Hepatocyte (in vitro differentiated cells): ENCODE data around the gene ALOX5. TPM values are rescaled to one million over a fixed set of nuclear protein-coding genes. Genes with fewer than 3 reads are reported as not detected.

Experiments used
- DNase-seq: peaks from one replicate; pipeline ENCODE4 v3.0.0-alpha.2; 2016; ENCODE audit warnings: low spot score
- H2AFZ ChIP-seq: fragments of 200-600 bp; sonication (generic); 2 replicates; pipeline ENCODE4 v1.6.0; 2016; ENCODE audit warnings: antibody characterized with exemption, mild to moderate bottlenecking
- H3K27ac ChIP-seq: fragments of 200-600 bp; sonication (generic); 2 replicates; pipeline ENCODE4 v1.5.1; 2016; ENCODE audit warnings: mild to moderate bottlenecking
- H3K27me3 ChIP-seq: fragments of 200-600 bp; sonication (generic); 2 replicates; pipeline ENCODE4 v1.6.1; 2016
- H3K36me3 ChIP-seq: fragments of 200-600 bp; sonication (generic); replicated peaks from 2 replicates; pipeline ENCODE4 v1.5.1; 2016; ENCODE audit warnings: low read depth; ENCODE audit not compliant: insufficient read depth
- H3K4me1 ChIP-seq: fragments of 200-600 bp; sonication (generic); 2 replicates; pipeline ENCODE4 v1.5.1; 2016; ENCODE audit warnings: mild to moderate bottlenecking, moderate library complexity; ENCODE audit not compliant: insufficient read depth
- H3K4me2 ChIP-seq: fragments of 200-600 bp; sonication (generic); 2 replicates; pipeline ENCODE4 v1.6.0; 2016
- H3K4me3 ChIP-seq: fragments of 200-600 bp; sonication (generic); 2 replicates; pipeline ENCODE4 v1.5.1; 2016; ENCODE audit warnings: mild to moderate bottlenecking
- H3K79me2 ChIP-seq: fragments of 200-600 bp; sonication (generic); 2 replicates; pipeline ENCODE4 v1.6.0; 2017; ENCODE audit warnings: mild to moderate bottlenecking
- H3K9me2 ChIP-seq: fragments of 200-600 bp; sonication (generic); replicated peaks from 2 replicates; pipeline ENCODE4 v1.6.0; 2017; ENCODE audit warnings: mild to moderate bottlenecking; ENCODE audit not compliant: insufficient read depth
- H3K9me3 ChIP-seq: fragments of 200-600 bp; sonication (generic); 2 replicates; pipeline ENCODE4 v1.5.1; 2016; ENCODE audit warnings: low read depth, mild to moderate bottlenecking
- H4K20me1 ChIP-seq: fragments of 200-600 bp; sonication (generic); 2 replicates; pipeline ENCODE4 v1.6.0; 2016; ENCODE audit warnings: mild to moderate bottlenecking; ENCODE audit not compliant: insufficient read depth, poor library complexity, severe bottlenecking
- EZH2 ChIP-seq: fragments of 200-600 bp; sonication (generic); IDR thresholded peaks from 2 replicates; pipeline ENCODE4 v1.6.1; 2016; ENCODE audit warnings: antibody characterized with exemption, mild to moderate bottlenecking, borderline replicate concordance
- EZH2phosphoT487 ChIP-seq: fragments of 200-600 bp; sonication (generic); IDR thresholded peaks from one replicate; pipeline ENCODE4 v1.6.1; 2018; ENCODE audit warnings: antibody characterized with exemption, mild to moderate bottlenecking, low read depth, moderate library complexity; ENCODE audit not compliant: unreplicated experiment, severe bottlenecking
- WGBS: methylation state at CpG from one replicate; pipeline ENCODE4 v1.1.6; 2016; ENCODE audit warnings: low lambda C conversion rate; ENCODE audit errors: missing lambda C conversion rate; 5-methylcytosine and 5-hydroxymethylcytosine counted together
- polyA plus RNA-seq: library from polyadenylated mRNA; unstranded; fragments of >200 nt; fragmentation: Nextera tagmentation; extraction: Ambion mirVana; gene quantifications from 2 replicates; pipeline ENCODE4 v1.2.1, GENCODE V29; 2016
- total RNA-seq: library from RNA; depleted of rRNA; stranded (reverse); fragments of >200 nt; gene quantifications from 2 replicates; pipeline ENCODE4 v1.2.3, GENCODE V29; 2014
- TF ChIP-seq, protein P1 (sequence below): fragments of 200-600 bp; sonication (generic); IDR thresholded peaks from 2 replicates; pipeline ENCODE4 v1.5.1; 2016; ENCODE audit warnings: antibody characterized with exemption, mild to moderate bottlenecking; ENCODE audit not compliant: poor library complexity

ALOX5 gene
- total and polyA plus RNA-seq, 2 experiments from 2014 or later: 3.5 to 4.4 TPM

DNA sequence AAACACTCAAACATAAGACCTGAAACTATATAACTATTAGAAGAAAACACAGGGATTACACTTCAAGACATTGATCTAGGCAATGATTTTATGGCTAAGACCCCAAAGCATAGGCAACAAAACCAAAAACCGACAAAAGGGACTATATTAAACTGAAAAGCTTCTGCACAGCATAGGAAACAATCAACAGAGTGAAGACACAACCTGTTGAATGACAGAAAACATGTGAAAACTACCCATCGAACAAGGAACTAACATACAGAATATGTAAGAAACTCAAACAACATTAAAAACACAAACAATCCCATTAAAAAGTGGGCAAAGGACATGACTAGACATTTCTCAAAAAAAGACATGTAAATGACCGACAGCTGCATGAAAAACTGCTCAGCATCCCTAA lies 109.0 kb downstream of the ALOX5 start:
- TF ChIP-seq EZH2phosphoT487 (no peak), EZH2 (no peak)
- TF ChIP-seq, protein P1, sequence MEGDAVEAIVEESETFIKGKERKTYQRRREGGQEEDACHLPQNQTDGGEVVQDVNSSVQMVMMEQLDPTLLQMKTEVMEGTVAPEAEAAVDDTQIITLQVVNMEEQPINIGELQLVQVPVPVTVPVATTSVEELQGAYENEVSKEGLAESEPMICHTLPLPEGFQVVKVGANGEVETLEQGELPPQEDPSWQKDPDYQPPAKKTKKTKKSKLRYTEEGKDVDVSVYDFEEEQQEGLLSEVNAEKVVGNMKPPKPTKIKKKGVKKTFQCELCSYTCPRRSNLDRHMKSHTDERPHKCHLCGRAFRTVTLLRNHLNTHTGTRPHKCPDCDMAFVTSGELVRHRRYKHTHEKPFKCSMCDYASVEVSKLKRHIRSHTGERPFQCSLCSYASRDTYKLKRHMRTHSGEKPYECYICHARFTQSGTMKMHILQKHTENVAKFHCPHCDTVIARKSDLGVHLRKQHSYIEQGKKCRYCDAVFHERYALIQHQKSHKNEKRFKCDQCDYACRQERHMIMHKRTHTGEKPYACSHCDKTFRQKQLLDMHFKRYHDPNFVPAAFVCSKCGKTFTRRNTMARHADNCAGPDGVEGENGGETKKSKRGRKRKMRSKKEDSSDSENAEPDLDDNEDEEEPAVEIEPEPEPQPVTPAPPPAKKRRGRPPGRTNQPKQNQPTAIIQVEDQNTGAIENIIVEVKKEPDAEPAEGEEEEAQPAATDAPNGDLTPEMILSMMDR: no peak
- Histone ChIP-seq H3K9me2 (no peaks in the 10 kb centered on the region), H3K9me3 (peaks cover 2% of the 10 kb centered on the region), H3K36me3 (no peaks in the 10 kb centered on the region), H2AFZ (no peak overlapping the region), H3K4me2 (no peak overlapping the region), H3K4me3 (no peak overlapping the region), H3K27ac (no peak overlapping the region), H3K79me2 (no peaks in the 10 kb centered on the region), H3K27me3 (no peaks in the 10 kb centered on the region), H3K4me1 (no peaks in the 10 kb centered on the region), H4K20me1 (no peaks in the 10 kb centered on the region)
- WGBS: 97% methylated on average over 3 of the region's 3 CpGs
- no peak for DNase-seq

DNA sequence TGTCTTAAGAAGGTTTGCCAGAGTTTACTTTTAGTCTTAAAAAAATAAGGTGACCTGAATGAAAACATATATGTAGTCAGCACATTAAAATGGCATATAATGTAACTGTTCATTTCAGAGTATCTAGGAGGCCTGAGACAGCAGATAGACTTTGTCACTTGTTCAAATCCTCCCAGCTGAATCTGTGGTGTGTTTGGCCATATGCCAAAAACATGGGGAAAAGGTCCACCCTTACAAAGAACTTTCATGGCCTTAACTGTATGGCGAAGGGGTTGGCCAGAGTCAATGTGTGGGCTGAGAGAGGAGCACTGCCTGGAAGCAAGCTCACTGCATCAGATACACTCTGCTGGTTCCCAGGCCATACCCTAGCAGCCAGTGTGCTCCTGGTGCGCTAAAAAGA lies 113.7 kb downstream of the ALOX5 start:
- 100% methylated on average over 2 of the region's 2 CpGs for WGBS
- Histone ChIP-seq H3K4me3 (no peak overlapping the region), H2AFZ (no peak overlapping the region), H3K27ac (no peak overlapping the region), H3K9me3 (no peaks in the 10 kb centered on the region), H3K4me1 (no peaks in the 10 kb centered on the region), H3K36me3 (no peaks in the 10 kb centered on the region), H3K79me2 (peaks cover 3% of the 10 kb centered on the region), H4K20me1 (no peaks in the 10 kb centered on the region), H3K4me2 (no peak overlapping the region), H3K27me3 (no peaks in the 10 kb centered on the region), H3K9me2 (no peaks in the 10 kb centered on the region)
- DNase-seq: no peak
- TF ChIP-seq EZH2phosphoT487: no peak
- no peak for TF ChIP-seq EZH2

DNA sequence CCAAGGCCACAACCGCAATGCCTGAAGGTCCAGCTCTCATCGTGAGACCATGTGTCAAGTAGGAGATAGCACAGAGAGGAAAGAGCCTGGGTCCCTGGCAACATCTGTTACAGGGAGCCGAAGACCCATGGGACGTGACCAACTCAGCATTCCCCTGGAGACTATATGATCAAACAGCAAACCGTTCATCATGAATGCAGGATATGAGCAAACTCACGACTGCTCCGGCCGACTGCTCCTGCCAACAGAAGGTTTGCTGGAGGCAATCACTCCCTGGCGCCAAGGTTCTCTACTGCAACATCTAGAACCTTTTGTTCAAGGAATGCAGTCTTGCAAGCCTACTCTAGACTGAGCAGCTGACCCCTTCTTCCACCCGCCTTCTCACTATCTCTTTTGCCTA lies 114.3 kb downstream of the ALOX5 start:
- no peaks in the 10 kb centered on the region for H3K4me1 ChIP-seq
- WGBS: 94% methylated on average over 10 of the region's 10 CpGs
- H3K27me3 ChIP-seq: no peaks in the 10 kb centered on the region
- DNase-seq: no peak
- H4K20me1 ChIP-seq: no peaks in the 10 kb centered on the region
- H3K9me2 ChIP-seq: no peaks in the 10 kb centered on the region
- H3K4me3 ChIP-seq: no peak overlapping the region
- TF ChIP-seq EZH2phosphoT487 (no peak), EZH2 (no peak)
- TF ChIP-seq, protein P1: no peak
- no peaks in the 10 kb centered on the region for H3K36me3 ChIP-seq
- peaks cover 3% of the 10 kb centered on the region for H3K79me2 ChIP-seq
- no peak overlapping the region for H2AFZ ChIP-seq
- H3K4me2 ChIP-seq: no peak overlapping the region
- no peaks in the 10 kb centered on the region for H3K9me3 ChIP-seq
- no peak overlapping the region for H3K27ac ChIP-seq

DNA sequence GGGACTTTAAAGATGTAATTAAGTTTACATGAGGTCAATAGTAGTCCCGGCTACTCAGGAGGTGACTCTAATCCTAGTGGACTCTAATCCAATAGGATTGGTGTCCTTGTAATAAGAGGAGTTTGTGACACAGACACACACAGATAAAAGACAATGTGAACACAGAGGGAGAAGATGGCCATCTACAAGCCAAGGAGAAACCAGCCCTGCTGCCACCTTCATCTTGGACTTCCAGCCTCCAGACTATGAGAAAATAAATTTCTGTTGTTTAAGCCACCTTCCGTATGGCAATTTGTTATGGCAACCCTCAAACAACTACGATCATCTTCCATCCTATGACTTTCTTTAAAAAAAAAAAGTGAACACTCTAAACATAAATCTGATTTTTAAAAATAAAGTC lies 116.3 kb downstream of the ALOX5 start:
- H2AFZ ChIP-seq: no peak overlapping the region
- no peaks in the 10 kb centered on the region for H3K36me3 ChIP-seq
- TF ChIP-seq EZH2: no peak
- no peak for TF ChIP-seq EZH2phosphoT487
- TF ChIP-seq, protein P1: no peak
- H3K9me2 ChIP-seq: no peaks in the 10 kb centered on the region
- H3K4me3 ChIP-seq: no peak overlapping the region
- 94% methylated on average over 3 of the region's 3 CpGs for WGBS
- H3K27me3 ChIP-seq: no peaks in the 10 kb centered on the region
- H3K4me1 ChIP-seq: no peaks in the 10 kb centered on the region
- H3K79me2 ChIP-seq: peaks cover 3% of the 10 kb centered on the region
- H3K4me2 ChIP-seq: no peak overlapping the region
- no peak overlapping the region for H3K27ac ChIP-seq
- no peak for DNase-seq
- H3K9me3 ChIP-seq: no peaks in the 10 kb centered on the region
- no peaks in the 10 kb centered on the region for H4K20me1 ChIP-seq
